ENCODE measurements around the gene RSPO3.

DNA sequence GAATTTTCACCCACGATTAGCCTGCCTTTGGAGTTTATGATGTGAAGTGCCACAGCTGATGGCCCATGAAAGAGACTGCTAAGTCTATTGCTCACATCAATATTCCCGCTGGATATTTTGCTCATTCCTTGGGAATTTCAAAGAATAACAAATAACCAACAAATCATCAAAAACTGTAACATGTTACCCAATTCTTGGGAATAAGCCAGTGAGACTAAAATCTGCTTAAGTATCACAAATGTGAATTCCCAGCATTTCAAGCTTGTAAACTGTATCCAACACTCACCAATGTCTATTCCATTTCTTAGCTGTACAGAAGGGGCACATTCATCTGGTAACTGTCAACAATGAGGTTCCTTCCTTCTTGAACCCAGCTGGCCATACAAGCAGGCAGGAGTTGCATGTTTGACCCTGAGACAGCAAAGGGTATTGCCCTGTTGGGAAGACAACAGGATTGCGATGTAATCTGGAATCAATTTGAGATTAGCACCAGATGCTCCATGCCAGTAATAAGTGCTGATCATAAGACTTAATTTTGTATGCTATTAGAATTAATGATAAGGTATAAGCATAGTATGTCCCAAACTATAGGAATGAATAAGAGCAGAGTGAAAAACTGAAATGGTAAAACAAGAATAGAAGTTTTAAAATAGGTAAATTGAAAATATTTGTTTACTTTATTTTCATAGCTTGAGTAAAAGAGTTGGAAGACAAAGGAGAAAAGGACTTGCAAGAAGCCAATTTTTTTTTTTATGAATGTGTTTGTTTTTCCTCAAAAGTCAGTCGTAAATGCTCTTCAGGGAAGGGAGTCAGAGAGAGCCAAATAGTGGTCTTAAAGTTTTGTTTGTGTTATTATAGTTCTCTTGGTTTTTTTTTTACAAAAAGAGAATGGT is 58.8 kb downstream of the RSPO3 start:
- TF ChIP-seq, protein P1, sequence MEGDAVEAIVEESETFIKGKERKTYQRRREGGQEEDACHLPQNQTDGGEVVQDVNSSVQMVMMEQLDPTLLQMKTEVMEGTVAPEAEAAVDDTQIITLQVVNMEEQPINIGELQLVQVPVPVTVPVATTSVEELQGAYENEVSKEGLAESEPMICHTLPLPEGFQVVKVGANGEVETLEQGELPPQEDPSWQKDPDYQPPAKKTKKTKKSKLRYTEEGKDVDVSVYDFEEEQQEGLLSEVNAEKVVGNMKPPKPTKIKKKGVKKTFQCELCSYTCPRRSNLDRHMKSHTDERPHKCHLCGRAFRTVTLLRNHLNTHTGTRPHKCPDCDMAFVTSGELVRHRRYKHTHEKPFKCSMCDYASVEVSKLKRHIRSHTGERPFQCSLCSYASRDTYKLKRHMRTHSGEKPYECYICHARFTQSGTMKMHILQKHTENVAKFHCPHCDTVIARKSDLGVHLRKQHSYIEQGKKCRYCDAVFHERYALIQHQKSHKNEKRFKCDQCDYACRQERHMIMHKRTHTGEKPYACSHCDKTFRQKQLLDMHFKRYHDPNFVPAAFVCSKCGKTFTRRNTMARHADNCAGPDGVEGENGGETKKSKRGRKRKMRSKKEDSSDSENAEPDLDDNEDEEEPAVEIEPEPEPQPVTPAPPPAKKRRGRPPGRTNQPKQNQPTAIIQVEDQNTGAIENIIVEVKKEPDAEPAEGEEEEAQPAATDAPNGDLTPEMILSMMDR (IDR thresholded peaks at IDR 0.05 in 2 of 3, conservative IDR thresholded peaks at IDR 0.05 in 1 of 3; ENCODE audit: borderline replicate concordance in 1 of 3, insufficient read depth in 1 of 3, low read depth in 2 of 3, low read length in 2 of 3) = no peak
- TF ChIP-seq EZH2 (IDR thresholded peaks at IDR 0.05) (no peak), EZH2phosphoT487 (IDR thresholded peaks at IDR 0.05; ENCODE audit: borderline replicate concordance) (no peak), POLR2A (IDR thresholded peaks at IDR 0.05; ENCODE audit: borderline replicate concordance, extremely low read depth, insufficient read depth, insufficient read length) (no peak), FOSL1 (IDR thresholded peaks at IDR 0.05; ENCODE audit: low read depth) (no peak), RAD21 (IDR thresholded peaks at IDR 0.05; ENCODE audit: low read depth) (no peak), POLR2AphosphoS5 (IDR thresholded peaks at IDR 0.05; ENCODE audit: low read depth, low read length) (no peak), YY1 (IDR thresholded peaks at IDR 0.05; ENCODE audit: extremely low read depth, insufficient replicate concordance, low read depth, low read length) (no peak), CEBPB (IDR thresholded peaks at IDR 0.05; ENCODE audit: low read depth) (no peak), SIN3A (IDR thresholded peaks at IDR 0.05; ENCODE audit: low read depth) (no peak)
